Endothelial cell of umbilical vein (primary cell): ENCODE measurements around the gene XYLT1. TPM values are rescaled to one million over a fixed set of nuclear protein-coding genes. Genes with fewer than 3 reads are reported as not detected.

Experiments used
- BruUV-seq: library from RNA; stranded (reverse); fragments of 400-500 nt; replicated peaks from 2 replicates; lab custom pipeline; 2021; lab: Mats Ljungman, UMichigan
- CTCF ChIA-PET: fragments of 300-600, 350-600 bp; sonication (Branson Sonifier 250); formaldehyde crosslinking; loops from one replicate; lab custom pipeline; 2021; ENCODE audit warnings: antibody characterized with exemption, inconsistent platforms; lab: Charles Lee
- POLR2A ChIA-PET: fragments of 300-600, 350-600 bp; sonication (Branson Sonifier 250); formaldehyde crosslinking; loops from one replicate; lab custom pipeline; 2021; ENCODE audit warnings: antibody characterized with exemption, inconsistent platforms; lab: Charles Lee
- DNase-seq: peaks from one replicate; pipeline ENCODE4 v3.0.0-alpha.2; 2011; ENCODE audit warnings: low read depth, low spot score
- FAIRE-seq: peaks from 2 replicates; lab custom pipeline; 2011; peaks lifted over from hg19 to GRCh38; lab: Jason Lieb, UNC
- H2AFZ ChIP-seq: 2 replicates; pipeline ENCODE4 v1.6.0; 2012; ENCODE audit warnings: low read depth, low read length, control low read depth, inconsistent platforms
- H3K27ac ChIP-seq: 2 replicates; pipeline ENCODE4 v1.5.1; 2011; ENCODE audit warnings: low read depth, mild to moderate bottlenecking, control low read depth, low read length, moderate library complexity; ENCODE audit not compliant: insufficient read depth
- H3K27me3 ChIP-seq, 2 experiments: 2 replicates each; pipeline versions ENCODE4 v1.6.0 to v1.6.1; 2011; ENCODE audit warnings: low read length in 2 of 2, mixed read lengths in 1 of 2; ENCODE audit not compliant: control insufficient read depth in 2 of 2, insufficient read depth in 2 of 2
- H3K36me3 ChIP-seq, 2 experiments: 2 replicates in 1 of 2; 3 replicates in 1 of 2; pipeline ENCODE4 v1.5.1; 2011; ENCODE audit warnings: low read length in 2 of 2, mild to moderate bottlenecking in 1 of 2, moderate library complexity in 1 of 2; ENCODE audit not compliant: control insufficient read depth in 2 of 2, insufficient read depth in 2 of 2; ENCODE audit errors: extremely low read depth in 1 of 2
- H3K4me1 ChIP-seq: 3 replicates; pipeline ENCODE4 v1.5.1; 2011; ENCODE audit warnings: mild to moderate bottlenecking, low read length; ENCODE audit not compliant: control insufficient read depth, insufficient read depth; ENCODE audit errors: extremely low read depth
- H3K4me2 ChIP-seq: 2 replicates; pipeline ENCODE4 v1.6.1; 2011; ENCODE audit warnings: low read length, control low read depth, mixed read lengths; ENCODE audit not compliant: insufficient read depth
- H3K4me3 ChIP-seq, 3 experiments: fragments of 200-600 bp in 1 of 3; sonication (generic), shearing (Covaris generic) in 1 of 3; replicated peaks in 1 of 3; 2 replicates each; pipeline ENCODE4 v1.5.1; 2011 to 2016; ENCODE audit warnings: control low read depth in 3 of 3, low read length in 3 of 3, mild to moderate bottlenecking in 2 of 3, inconsistent platforms in 1 of 3, low read depth in 1 of 3, moderate library complexity in 1 of 3; ENCODE audit not compliant: insufficient read depth in 1 of 3
- H3K79me2 ChIP-seq: 2 replicates; pipeline ENCODE4 v1.6.0; 2012; ENCODE audit warnings: low read length, inconsistent platforms; ENCODE audit not compliant: control insufficient read depth, insufficient read depth
- H3K9ac ChIP-seq: replicated peaks from 2 replicates; pipeline ENCODE3; 2011; ENCODE audit warnings: low read length, control low read depth; ENCODE audit not compliant: insufficient read depth; ENCODE audit errors: extremely low read depth
- H3K9me1 ChIP-seq: replicated peaks from 3 replicates; pipeline ENCODE4 v1.6.0; 2011; ENCODE audit warnings: mild to moderate bottlenecking, low read length; ENCODE audit not compliant: control insufficient read depth, insufficient read depth; ENCODE audit errors: extremely low read depth
- H3K9me3 ChIP-seq: replicated peaks from 2 replicates; pipeline ENCODE4 v1.5.1; 2012; ENCODE audit warnings: low read length, inconsistent platforms; ENCODE audit not compliant: control insufficient read depth, insufficient read depth
- H4K20me1 ChIP-seq: replicated peaks from 2 replicates; pipeline ENCODE3; 2011; ENCODE audit warnings: mild to moderate bottlenecking, low read length; ENCODE audit not compliant: control insufficient read depth, insufficient read depth; ENCODE audit errors: extremely low read depth
- EZH2 ChIP-seq: IDR thresholded peaks from 2 replicates; pipeline ENCODE4 v1.6.1; 2012; ENCODE audit warnings: borderline replicate concordance, low read depth, mild to moderate bottlenecking, moderate library complexity, low read length, inconsistent platforms; ENCODE audit not compliant: severe bottlenecking
- FOS ChIP-seq: IDR thresholded peaks from 2 replicates; pipeline ENCODE4 v1.6.1; 2011; ENCODE audit warnings: mild to moderate bottlenecking, low read length, moderate library complexity, borderline replicate concordance; ENCODE audit not compliant: insufficient read depth
- GATA2 ChIP-seq: IDR thresholded peaks from 2 replicates; pipeline ENCODE4 v1.7.0; 2011; ENCODE audit warnings: low read depth, mild to moderate bottlenecking, moderate library complexity, mixed read lengths, low read length; ENCODE audit not compliant: insufficient read length, insufficient read depth
- JUN ChIP-seq: IDR thresholded peaks from 2 replicates; pipeline ENCODE4 v1.6.1; 2011; ENCODE audit warnings: borderline replicate concordance, low read depth; ENCODE audit not compliant: insufficient read length, insufficient read depth
- MYC ChIP-seq: IDR thresholded peaks from one replicate; pipeline ENCODE4 v1.6.1; 2011; ENCODE audit warnings: mild to moderate bottlenecking, low read depth, low read length
- POLR2A ChIP-seq: IDR thresholded peaks from 2 replicates; pipeline ENCODE4 v1.6.1; 2012; ENCODE audit warnings: low read depth, mild to moderate bottlenecking, control low read depth, low read length
- POLR2AphosphoS5 ChIP-seq: IDR thresholded peaks from 2 replicates; pipeline ENCODE4 v1.6.1; 2012; ENCODE audit warnings: low read depth, mild to moderate bottlenecking, control low read depth, low read length, moderate library complexity; ENCODE audit not compliant: insufficient read depth
- dilution Hi-C: fragments of 300-500 bp; cut with MboI; formaldehyde crosslinking; loops from one replicate; pipeline ENCODE4 v1.15.0; 2019; ENCODE audit warnings: low sequenced_read_pairs; ENCODE audit not compliant: extremely low pct_ligation_motif_present
- intact Hi-C: fragments of 100-400 bp; cut with micrococcal nuclease; formaldehyde crosslinking; loops from one replicate; pipeline ENCODE4 v1.10.0; 2022
- polyA plus RNA-seq, 4 experiments: library from polyadenylated mRNA; depleted of rRNA in 3 of 4; stranded (reverse) in 3 of 4; unstranded in 1 of 4; fragments of >200 nt; gene quantifications; 2 replicates each; pipeline versions ENCODE4 v1.2.1 to v1.2.3, GENCODE V29; 2011 to 2012; ENCODE audit warnings: missing spikeins in 1 of 4
- total RNA-seq: library from RNA; stranded (reverse); gene quantifications from 2 replicates; pipeline ENCODE4 v1.2.3, GENCODE V29; 2021
- TF ChIP-seq, protein P1 (sequence below): IDR thresholded peaks from 2 replicates; pipeline ENCODE4 v1.6.1; 2011; ENCODE audit not compliant: insufficient read depth, insufficient read length
- TF ChIP-seq, protein P2 (sequence below), 2 donors: IDR thresholded peaks; 1 replicate in 1 of 2; 2 replicates in 1 of 2; pipeline ENCODE4 v1.5.1; 2011; ENCODE audit warnings: low read length in 2 of 2, mild to moderate bottlenecking in 2 of 2, moderate library complexity in 2 of 2, control low read depth in 1 of 2, inconsistent platforms in 1 of 2, low read depth in 1 of 2; ENCODE audit not compliant: insufficient read depth in 1 of 2; ENCODE audit errors: extremely low read depth in 1 of 2

XYLT1 gene
- total and polyA plus RNA-seq, 2 donors (not counting 3 experiments of a cell fraction or from before 2014, with no cell fraction given): 0.63 to 2.9 TPM

DNA sequence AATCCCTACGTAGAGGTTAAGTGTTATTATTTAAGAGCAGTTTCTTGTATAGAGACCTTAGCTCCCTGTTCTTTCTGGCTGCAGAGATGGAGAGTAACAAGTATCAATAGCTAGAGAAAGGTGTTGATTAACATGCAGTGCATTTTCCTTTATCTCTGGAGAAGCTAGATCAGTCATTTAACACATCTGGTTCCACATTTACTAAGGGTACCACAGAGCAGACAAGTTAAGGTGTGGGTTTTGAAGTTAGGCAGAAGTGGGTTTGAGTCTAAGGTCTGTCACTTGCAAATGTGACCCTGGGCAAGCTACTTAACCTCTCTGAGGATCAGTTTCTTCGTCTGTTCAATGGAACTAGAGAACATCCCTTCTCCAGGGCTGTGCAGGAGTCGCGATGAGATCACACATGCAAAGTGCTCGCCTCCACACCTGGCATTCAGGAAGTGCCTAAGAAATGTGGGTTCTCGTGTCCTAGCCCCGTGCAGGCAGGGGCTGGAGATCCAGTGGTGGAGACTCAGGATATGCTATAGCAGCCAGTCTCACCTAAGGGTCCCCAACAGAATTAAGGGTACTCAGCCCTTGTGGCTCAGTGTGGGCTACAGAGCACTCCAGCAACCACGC, 224.4 kb downstream of the XYLT1 start:
- H3K27me3 ChIP-seq: no peaks in the 10 kb centered on the region
- intact Hi-C loops: no loop called here
- ChIA-PET CTCF (no interaction called here), POLR2A (no interaction called here)
- no TSS peak for BruUV-seq
- H3K4me1 ChIP-seq: no peaks in the 10 kb centered on the region
- no peaks in the 10 kb centered on the region for H3K36me3 ChIP-seq
- H4K20me1 ChIP-seq: no peaks in the 10 kb centered on the region
- H3K9ac ChIP-seq: no peak overlapping the region
- H3K9me3 ChIP-seq: no peaks in the 10 kb centered on the region
- no peak overlapping the region for H2AFZ ChIP-seq
- H3K4me2 ChIP-seq: no peak overlapping the region
- H3K79me2 ChIP-seq: no peaks in the 10 kb centered on the region
- dilution Hi-C loops: no loop called here
- FAIRE-seq (no peak), DNase-seq (no peak)
- no peak for TF ChIP-seq POLR2AphosphoS5
- TF ChIP-seq, protein P1, sequence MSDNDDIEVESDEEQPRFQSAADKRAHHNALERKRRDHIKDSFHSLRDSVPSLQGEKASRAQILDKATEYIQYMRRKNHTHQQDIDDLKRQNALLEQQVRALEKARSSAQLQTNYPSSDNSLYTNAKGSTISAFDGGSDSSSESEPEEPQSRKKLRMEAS: no peak
- no peak for TF ChIP-seq JUN
- no peak for TF ChIP-seq GATA2
- no peak for TF ChIP-seq EZH2
- TF ChIP-seq, protein P2, sequence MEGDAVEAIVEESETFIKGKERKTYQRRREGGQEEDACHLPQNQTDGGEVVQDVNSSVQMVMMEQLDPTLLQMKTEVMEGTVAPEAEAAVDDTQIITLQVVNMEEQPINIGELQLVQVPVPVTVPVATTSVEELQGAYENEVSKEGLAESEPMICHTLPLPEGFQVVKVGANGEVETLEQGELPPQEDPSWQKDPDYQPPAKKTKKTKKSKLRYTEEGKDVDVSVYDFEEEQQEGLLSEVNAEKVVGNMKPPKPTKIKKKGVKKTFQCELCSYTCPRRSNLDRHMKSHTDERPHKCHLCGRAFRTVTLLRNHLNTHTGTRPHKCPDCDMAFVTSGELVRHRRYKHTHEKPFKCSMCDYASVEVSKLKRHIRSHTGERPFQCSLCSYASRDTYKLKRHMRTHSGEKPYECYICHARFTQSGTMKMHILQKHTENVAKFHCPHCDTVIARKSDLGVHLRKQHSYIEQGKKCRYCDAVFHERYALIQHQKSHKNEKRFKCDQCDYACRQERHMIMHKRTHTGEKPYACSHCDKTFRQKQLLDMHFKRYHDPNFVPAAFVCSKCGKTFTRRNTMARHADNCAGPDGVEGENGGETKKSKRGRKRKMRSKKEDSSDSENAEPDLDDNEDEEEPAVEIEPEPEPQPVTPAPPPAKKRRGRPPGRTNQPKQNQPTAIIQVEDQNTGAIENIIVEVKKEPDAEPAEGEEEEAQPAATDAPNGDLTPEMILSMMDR (IDR thresholded peaks at IDR 0.05; ENCODE audit: extremely low read depth in 1 of 2, insufficient read depth in 1 of 2, low read depth in 1 of 2, low read length in 2 of 2): no peak
- TF ChIP-seq FOS: no peak
- no peak for TF ChIP-seq POLR2A
- TF ChIP-seq MYC: no peak
- H3K4me3 ChIP-seq: no peak overlapping the region
- H3K9me1 ChIP-seq: no peaks in the 10 kb centered on the region
- no peak overlapping the region for H3K27ac ChIP-seq
